ENCODE data around the gene PSORS1C2. TPM values are rescaled to one million over a fixed set of nuclear protein-coding genes. Genes with fewer than 3 reads are reported as not detected.

The PSORS1C2 gene
- total and polyA plus RNA-seq, 2 donors (not counting 3 experiments of a cell fraction or from before 2014, with no cell fraction given): not detected

GRCh38 chr6:31122791-31123706 is 15.8 kb downstream of the PSORS1C2 start:
- intact Hi-C loops (cut with micrococcal nuclease) (loop anchor here (1.0 to 2.0 kb wide), 2 partner anchors 26 to 35 kb away; partner anchors contain the start of gene TCF19), dilution Hi-C loops (cut with MboI; ENCODE audit: extremely low pct_ligation_motif_present, low sequenced_read_pairs) (no loop called here)
- DNase-seq (ENCODE audit: low read depth, low spot score) (peak; percentile 91), FAIRE-seq (peak; percentile 96)
- no peaks in the 10 kb centered on the region for H3K9me3 ChIP-seq (replicated peaks; ENCODE audit: control insufficient read depth, insufficient read depth, low read length)
- H3K27me3 ChIP-seq (ENCODE audit: control insufficient read depth in 2 of 2, insufficient read depth in 2 of 2, low read length in 2 of 2): no peaks in the 10 kb centered on the region
- H3K9me1 ChIP-seq (replicated peaks; ENCODE audit: control insufficient read depth, extremely low read depth, insufficient read depth, low read length): no peaks in the 10 kb centered on the region
- peak overlapping the region; percentile 64 for H3K9ac ChIP-seq (replicated peaks; ENCODE audit: extremely low read depth, insufficient read depth, low read length)
- H3K27ac ChIP-seq (ENCODE audit: insufficient read depth, low read depth, low read length): peak overlapping the region; percentile 90
- H3K4me2 ChIP-seq (ENCODE audit: insufficient read depth, low read length): peak overlapping the region; percentile 46
- H3K4me1 ChIP-seq (ENCODE audit: control insufficient read depth, extremely low read depth, insufficient read depth, low read length): peaks cover 36% of the 10 kb centered on the region
- TF ChIP-seq MAX (IDR thresholded peaks at IDR 0.05; ENCODE audit: insufficient read depth, insufficient read length) (peak; percentile 86), EZH2 (IDR thresholded peaks at IDR 0.05; ENCODE audit: borderline replicate concordance, low read depth, low read length, severe bottlenecking) (no peak), FOS (IDR thresholded peaks at IDR 0.05; ENCODE audit: borderline replicate concordance, insufficient read depth, low read length) (no peak), POLR2A (IDR thresholded peaks at IDR 0.05; ENCODE audit: low read depth, low read length) (no peak), GATA2 (IDR thresholded peaks at IDR 0.05; ENCODE audit: insufficient read depth, insufficient read length, low read depth, low read length) (no peak), MYC (IDR thresholded peaks at IDR 0.05; ENCODE audit: low read depth, low read length) (peak; percentile 89), POLR2AphosphoS5 (IDR thresholded peaks at IDR 0.05; ENCODE audit: insufficient read depth, low read depth, low read length) (peak; percentile 74), JUN (IDR thresholded peaks at IDR 0.05; ENCODE audit: borderline replicate concordance, insufficient read depth, insufficient read length, low read depth) (peak; percentile 53), CTCF (IDR thresholded peaks at IDR 0.05; ENCODE audit: extremely low read depth in 1 of 2, insufficient read depth in 1 of 2, low read depth in 1 of 2, low read length in 2 of 2) (no peak)
- peak overlapping the region; percentile 89 for H2AFZ ChIP-seq (ENCODE audit: low read depth, low read length)
- ChIA-PET POLR2A (no interaction called here), CTCF (interaction anchor here (0.5 to 10.6 kb wide), 3 partner anchors 7 to 36 kb away, joined by 3 to 71 read pairs (median 4); partner anchors contain the start of gene PSORS1C1)
- no TSS peak for BruUV-seq (replicated peaks)
- no peak overlapping the region for H3K4me3 ChIP-seq (replicated peaks in 1 of 3; ENCODE audit: insufficient read depth in 1 of 3, low read depth in 1 of 3, low read length in 3 of 3)
- H3K79me2 ChIP-seq (ENCODE audit: control insufficient read depth, insufficient read depth, low read length): no peaks in the 10 kb centered on the region
- H4K20me1 ChIP-seq (replicated peaks; ENCODE audit: control insufficient read depth, extremely low read depth, insufficient read depth, low read length): no peaks in the 10 kb centered on the region
- H3K36me3 ChIP-seq (ENCODE audit: control insufficient read depth in 2 of 2, extremely low read depth in 1 of 2, insufficient read depth in 2 of 2, low read length in 2 of 2): no peaks in the 10 kb centered on the region
